NT2/D1 (cell line): ENCODE data around the gene GRIA4.
"Not testable (repeated sequence)": the region's sequence is repeated elsewhere in the genome, so short reads cannot be mapped to it uniquely, and the experiment has no call there.

Source experiments
- DNase-seq: peaks from one replicate; pipeline ENCODE4 v3.0.0-alpha.2; 2011; ENCODE audit warnings: low read depth, low spot score
- H3K27me3 ChIP-seq: 2 replicates; pipeline ENCODE4 v1.6.0; 2011; ENCODE audit warnings: mild to moderate bottlenecking; ENCODE audit not compliant: insufficient read length, insufficient read depth
- H3K36me3 ChIP-seq: 2 replicates; pipeline ENCODE4 v1.6.1; 2011; ENCODE audit warnings: mild to moderate bottlenecking, low read length, mixed read lengths; ENCODE audit not compliant: insufficient read depth, insufficient read length
- H3K4me1 ChIP-seq: 2 replicates; pipeline ENCODE4 v1.5.1; 2011; ENCODE audit not compliant: insufficient read depth, insufficient read length
- H3K4me3 ChIP-seq: 2 replicates; pipeline ENCODE4 v1.5.1; 2011; ENCODE audit warnings: low read depth; ENCODE audit not compliant: insufficient read length
- H3K9ac ChIP-seq: 2 replicates; pipeline ENCODE4 v1.6.0; 2011; ENCODE audit warnings: low read depth; ENCODE audit not compliant: insufficient read length
- H3K9me3 ChIP-seq: 2 replicates; pipeline ENCODE4 v1.5.1; 2011; ENCODE audit warnings: mild to moderate bottlenecking, low read length; ENCODE audit not compliant: insufficient read depth
- SUZ12 ChIP-seq: IDR thresholded peaks from 2 replicates; pipeline ENCODE4 v1.6.1; 2011; ENCODE audit not compliant: insufficient read length, insufficient read depth; ENCODE audit errors: extremely low read depth
- YY1 ChIP-seq: IDR thresholded peaks from 2 replicates; pipeline ENCODE4 v1.6.1; 2011; ENCODE audit not compliant: insufficient read length, insufficient read depth
- ZNF274 ChIP-seq: IDR thresholded peaks from 2 replicates; pipeline ENCODE4 v1.6.1; 2011; ENCODE audit warnings: mild to moderate bottlenecking, low read depth, low read length

GRIA4 gene

DNA sequence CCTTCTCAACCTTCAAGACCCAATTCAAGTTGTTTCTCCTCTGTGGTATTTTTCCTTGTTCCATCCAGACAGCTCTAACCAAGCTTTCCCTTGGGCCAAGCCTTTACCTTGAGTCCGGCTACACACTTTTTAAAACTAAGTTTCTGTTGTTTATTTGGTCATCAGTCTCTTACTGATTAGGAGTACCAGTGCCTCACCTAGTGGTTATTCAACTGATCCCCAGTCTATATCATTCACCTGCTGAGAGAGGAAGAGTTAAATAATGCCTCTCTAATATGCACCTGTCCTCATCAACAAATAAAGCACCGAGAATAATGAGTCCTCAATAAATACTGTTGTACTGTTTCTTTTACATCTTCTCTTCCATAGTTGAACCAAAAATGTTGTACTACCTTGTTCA lies 251.4 kb downstream of the GRIA4 start:
- no peak for TF ChIP-seq ZNF274
- TF ChIP-seq SUZ12 = no peak
- TF ChIP-seq YY1 = no peak
- Histone ChIP-seq H3K27me3 (no peaks in the 10 kb centered on the region), H3K9ac (no peak overlapping the region), H3K4me1 (no peaks in the 10 kb centered on the region), H3K4me3 (no peak overlapping the region), H3K9me3 (no peaks in the 10 kb centered on the region), H3K36me3 (no peaks in the 10 kb centered on the region)
- DNase-seq = no peak

- H3K27me3 ChIP-seq = no peaks in the 10 kb centered on the region
- H3K36me3 ChIP-seq = no peaks in the 10 kb centered on the region
- no peaks in the 10 kb centered on the region for H3K4me1 ChIP-seq
- H3K9ac ChIP-seq = no peak overlapping the region
- H3K9me3 ChIP-seq = no peaks in the 10 kb centered on the region
- no peak overlapping the region for H3K4me3 ChIP-seq
- peak; percentile 23 for DNase-seq
- TF ChIP-seq YY1 = no peak
- no peak for TF ChIP-seq SUZ12
- TF ChIP-seq ZNF274 = no peak
Measured at GRCh38 chr11:105862736-105863367, 253.0 kb downstream of the GRIA4 start.

- TF ChIP-seq YY1 = no peak
- no peak for TF ChIP-seq SUZ12
- no peak for TF ChIP-seq ZNF274
- Histone ChIP-seq H3K9ac (no peak overlapping the region), H3K4me1 (no peaks in the 10 kb centered on the region), H3K27me3 (no peaks in the 10 kb centered on the region), H3K9me3 (no peaks in the 10 kb centered on the region), H3K36me3 (no peaks in the 10 kb centered on the region), H3K4me3 (no peak overlapping the region)
- no peak for DNase-seq
Measured at GRCh38 chr11:105863523-105863922, 253.7 kb downstream of the GRIA4 start.

- no peaks in the 10 kb centered on the region for H3K27me3 ChIP-seq
- H3K4me1 ChIP-seq = no peaks in the 10 kb centered on the region
- no peak for DNase-seq
- H3K36me3 ChIP-seq = no peaks in the 10 kb centered on the region
- H3K9ac ChIP-seq = no peak overlapping the region
- H3K9me3 ChIP-seq = no peaks in the 10 kb centered on the region
- H3K4me3 ChIP-seq = no peak overlapping the region
- TF ChIP-seq ZNF274 = no peak
- no peak for TF ChIP-seq YY1
- no peak for TF ChIP-seq SUZ12
Measured at GRCh38 chr11:105867742-105868141, 257.9 kb downstream of the GRIA4 start.

DNA sequence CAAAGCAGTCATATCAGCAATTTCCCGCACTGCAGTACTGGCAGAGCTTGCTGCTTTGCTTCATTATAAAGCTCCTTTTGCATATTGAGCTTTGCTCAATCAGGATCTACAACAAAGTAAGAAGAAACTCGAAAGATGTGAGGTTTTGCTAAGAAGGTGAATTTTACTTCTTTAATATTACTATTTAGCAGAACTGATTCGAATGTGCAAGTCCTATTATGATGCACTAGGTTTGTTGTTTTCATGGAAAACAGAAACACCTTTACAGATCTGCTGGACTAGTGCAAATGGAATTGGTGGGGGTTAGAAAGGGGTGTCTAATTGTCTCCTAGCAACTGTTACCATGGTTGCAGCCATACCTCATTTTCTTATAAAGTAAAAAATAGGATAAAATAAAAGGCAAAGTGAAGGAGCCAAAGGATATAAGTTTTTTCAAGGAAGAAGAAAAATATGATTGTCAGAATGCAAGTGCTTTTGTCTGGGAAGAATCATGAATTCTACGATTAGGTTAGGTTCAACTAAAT lies 259.0 kb downstream of the GRIA4 start:
- no peak overlapping the region for H3K9ac ChIP-seq
- H3K4me3 ChIP-seq = no peak overlapping the region
- H3K27me3 ChIP-seq = no peaks in the 10 kb centered on the region
- H3K9me3 ChIP-seq = no peaks in the 10 kb centered on the region
- no peaks in the 10 kb centered on the region for H3K36me3 ChIP-seq
- H3K4me1 ChIP-seq = no peaks in the 10 kb centered on the region
- TF ChIP-seq ZNF274 (no peak), YY1 (no peak), SUZ12 (no peak)
- no peak for DNase-seq

DNA sequence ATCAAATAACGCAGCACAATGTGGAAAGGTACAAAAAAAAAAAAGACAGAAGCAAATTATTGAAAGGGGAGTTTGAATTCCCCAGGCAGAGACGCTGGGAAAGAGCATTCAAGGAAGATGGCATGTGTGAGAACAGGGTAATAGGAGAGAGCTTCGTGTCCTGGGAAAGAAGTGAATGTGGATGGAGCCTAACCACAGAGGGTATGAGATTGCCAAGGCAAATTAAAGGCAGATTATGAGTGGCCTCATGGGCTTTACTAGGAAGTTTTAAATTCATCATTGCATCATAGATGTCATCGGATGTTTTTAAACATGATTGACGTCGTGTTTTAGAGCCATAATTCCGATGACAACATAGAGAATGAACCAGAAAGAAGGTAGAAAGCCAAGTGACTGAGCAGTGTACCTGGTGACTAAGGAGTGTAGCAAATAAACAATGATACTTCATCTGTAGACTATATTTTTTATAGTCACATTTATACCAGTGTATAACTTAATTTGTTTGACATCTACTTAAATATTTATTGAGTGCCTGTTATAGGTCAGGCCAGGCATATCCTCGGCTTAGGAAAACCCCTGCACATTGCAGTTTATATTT lies 260.7 kb downstream of the GRIA4 start:
- TF ChIP-seq YY1 (no peak), SUZ12 (no peak), ZNF274 (no peak)
- no peak overlapping the region for H3K9ac ChIP-seq
- no peaks in the 10 kb centered on the region for H3K4me1 ChIP-seq
- H3K9me3 ChIP-seq = no peaks in the 10 kb centered on the region
- no peaks in the 10 kb centered on the region for H3K36me3 ChIP-seq
- DNase-seq = no peak
- no peak overlapping the region for H3K4me3 ChIP-seq
- H3K27me3 ChIP-seq = no peaks in the 10 kb centered on the region

DNA sequence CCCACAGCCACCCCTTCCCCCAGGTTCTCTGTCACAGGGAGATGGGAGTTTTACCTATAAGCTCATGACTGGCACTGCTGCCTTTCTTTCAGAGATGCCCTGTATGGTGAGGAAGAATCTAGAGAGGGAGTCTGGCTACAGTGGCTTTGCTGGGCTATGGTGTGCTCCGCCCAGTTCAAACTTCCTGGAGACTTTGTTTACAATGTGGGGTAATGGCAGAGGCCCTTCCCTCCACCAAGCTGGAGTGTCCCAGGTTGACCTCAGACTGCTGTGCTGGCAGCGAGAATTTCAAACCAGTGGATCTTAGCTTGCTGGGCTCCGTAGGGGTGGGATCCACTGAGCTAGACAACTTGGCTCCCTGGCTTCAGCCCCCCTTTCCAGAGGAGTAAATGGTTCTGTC lies 268.6 kb downstream of the GRIA4 start:
- Histone ChIP-seq H3K9ac (no peak overlapping the region), H3K36me3 (no peaks in the 10 kb centered on the region), H3K4me3 (no peak overlapping the region), H3K9me3 (no peaks in the 10 kb centered on the region), H3K27me3 (no peaks in the 10 kb centered on the region), H3K4me1 (no peaks in the 10 kb centered on the region)
- DNase-seq = no peak
- no peak for TF ChIP-seq SUZ12
- TF ChIP-seq YY1 = no peak
- TF ChIP-seq ZNF274 = no peak

DNA sequence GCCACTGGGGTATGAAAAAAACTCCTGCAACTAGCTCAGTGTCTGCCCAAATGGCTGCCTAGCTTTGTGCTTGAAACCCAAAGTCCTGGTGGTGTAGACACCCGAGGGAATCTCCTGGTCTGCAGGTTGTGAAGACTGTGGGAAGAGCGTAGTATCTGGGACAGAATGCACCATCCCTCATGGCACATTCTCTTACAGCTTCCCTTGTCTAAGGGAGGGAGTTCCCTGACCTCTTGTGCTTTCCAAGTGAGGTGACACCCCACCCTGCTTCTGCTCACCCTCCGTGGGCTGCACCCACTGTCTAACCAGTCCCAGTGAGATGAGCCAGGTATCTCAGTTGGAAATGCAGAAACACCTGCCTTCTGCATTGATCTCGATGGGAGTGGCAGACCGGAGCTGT lies 269.1 kb downstream of the GRIA4 start:
- not testable (repeated sequence) for H3K4me1 ChIP-seq, H3K9me3 ChIP-seq, H3K4me3 ChIP-seq, H3K36me3 ChIP-seq, H3K9ac ChIP-seq, DNase-seq, H3K27me3 ChIP-seq
